HFF-Myc (cell line): ENCODE measurements around the gene KCNQ2.

Experiments
- DNase-seq: peaks from one replicate; pipeline ENCODE4 v3.0.0-alpha.2; 2011; ENCODE audit warnings: low read depth; ENCODE audit errors: extremely low read depth
- H3K4me3 ChIP-seq: replicated peaks from 2 replicates; pipeline ENCODE4 v1.5.1; 2011; ENCODE audit warnings: low read depth, mild to moderate bottlenecking, control low read depth, low read length
- TF ChIP-seq, protein P1 (sequence below): IDR thresholded peaks from 2 replicates; pipeline ENCODE4 v1.5.1; 2012; ENCODE audit warnings: mild to moderate bottlenecking, low read depth, low read length, control low read depth; ENCODE audit errors: missing control alignments

KCNQ2 gene

DNA sequence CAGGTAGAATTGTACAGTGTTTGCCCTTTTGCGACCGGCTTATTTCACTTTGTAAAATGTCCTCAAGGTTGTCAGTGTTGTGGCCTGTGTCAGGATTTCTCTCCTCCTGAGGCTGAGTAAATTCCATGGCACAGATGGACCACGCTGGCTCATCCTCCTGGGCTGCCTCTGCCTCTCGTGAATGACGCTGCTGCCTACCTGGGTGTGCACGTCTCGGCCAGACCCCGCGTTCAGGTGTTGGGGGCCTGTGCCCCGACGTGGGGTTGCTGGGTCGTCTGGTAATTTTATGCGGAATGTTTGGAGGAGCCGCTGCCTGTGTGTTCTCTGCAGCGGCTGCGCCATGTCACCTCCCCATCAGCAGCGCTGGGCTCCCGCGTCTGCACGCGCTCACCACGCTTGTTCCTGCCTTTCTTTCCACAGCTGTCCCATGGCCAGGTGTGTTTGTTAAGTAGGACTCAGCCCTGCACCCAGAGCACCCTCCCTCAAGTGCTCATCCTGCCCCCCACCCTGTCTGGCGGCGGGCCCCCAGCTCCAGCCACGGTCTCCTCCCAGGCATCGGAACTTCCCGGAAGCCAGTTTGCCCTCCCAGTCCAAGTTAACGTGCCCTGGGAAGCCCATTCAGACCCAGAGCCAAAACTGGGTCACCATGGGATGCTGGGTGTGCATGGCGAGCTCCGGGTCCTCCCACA is 75.2 kb downstream of the KCNQ2 start:
- DNase-seq = no peak
- H3K4me3 ChIP-seq = no peak overlapping the region
- TF ChIP-seq, protein P1, sequence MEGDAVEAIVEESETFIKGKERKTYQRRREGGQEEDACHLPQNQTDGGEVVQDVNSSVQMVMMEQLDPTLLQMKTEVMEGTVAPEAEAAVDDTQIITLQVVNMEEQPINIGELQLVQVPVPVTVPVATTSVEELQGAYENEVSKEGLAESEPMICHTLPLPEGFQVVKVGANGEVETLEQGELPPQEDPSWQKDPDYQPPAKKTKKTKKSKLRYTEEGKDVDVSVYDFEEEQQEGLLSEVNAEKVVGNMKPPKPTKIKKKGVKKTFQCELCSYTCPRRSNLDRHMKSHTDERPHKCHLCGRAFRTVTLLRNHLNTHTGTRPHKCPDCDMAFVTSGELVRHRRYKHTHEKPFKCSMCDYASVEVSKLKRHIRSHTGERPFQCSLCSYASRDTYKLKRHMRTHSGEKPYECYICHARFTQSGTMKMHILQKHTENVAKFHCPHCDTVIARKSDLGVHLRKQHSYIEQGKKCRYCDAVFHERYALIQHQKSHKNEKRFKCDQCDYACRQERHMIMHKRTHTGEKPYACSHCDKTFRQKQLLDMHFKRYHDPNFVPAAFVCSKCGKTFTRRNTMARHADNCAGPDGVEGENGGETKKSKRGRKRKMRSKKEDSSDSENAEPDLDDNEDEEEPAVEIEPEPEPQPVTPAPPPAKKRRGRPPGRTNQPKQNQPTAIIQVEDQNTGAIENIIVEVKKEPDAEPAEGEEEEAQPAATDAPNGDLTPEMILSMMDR = no peak

DNA sequence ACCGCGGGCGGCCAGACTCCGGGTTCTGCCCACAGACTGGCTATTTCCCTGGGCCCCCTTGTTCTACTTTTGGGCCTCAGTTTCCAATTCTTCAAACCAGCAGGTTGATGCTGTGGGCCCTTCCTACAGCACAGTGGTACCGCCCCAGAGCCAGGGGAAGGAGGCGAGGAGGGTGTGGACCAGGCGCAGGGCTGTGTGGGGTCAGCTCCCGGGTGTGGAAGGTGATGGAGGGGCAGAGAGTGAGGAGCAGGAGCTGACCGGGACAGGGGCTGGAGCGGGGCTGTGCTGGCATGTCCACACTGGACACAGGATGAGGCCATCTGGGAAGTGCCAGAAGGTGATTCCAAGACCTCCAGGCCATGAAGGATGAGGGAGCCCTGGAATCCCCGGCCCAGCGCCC is 76.2 kb downstream of the KCNQ2 start:
- no peak overlapping the region for H3K4me3 ChIP-seq
- no peak for DNase-seq
- TF ChIP-seq, protein P1 = no peak

DNA sequence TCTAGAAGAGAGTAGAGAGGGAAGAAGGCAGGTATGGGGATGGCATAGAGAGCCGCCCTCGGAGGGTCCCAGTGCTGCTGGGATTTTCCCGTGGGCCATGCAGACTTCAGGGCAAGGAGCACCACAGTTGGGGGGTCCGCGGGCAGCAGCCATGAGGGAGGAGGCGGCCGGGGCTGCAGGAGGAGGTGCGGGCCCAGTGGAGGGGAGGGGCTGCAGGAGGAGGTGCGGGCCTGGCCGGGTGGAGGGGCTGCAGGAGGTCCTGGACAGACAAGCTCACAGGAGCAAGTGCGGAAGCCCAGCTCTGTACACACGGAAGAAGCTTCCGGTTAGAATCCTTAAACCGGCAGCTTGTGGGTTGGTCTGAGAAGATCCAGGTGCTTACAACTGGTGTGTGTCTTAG is 76.7 kb downstream of the KCNQ2 start:
- no peak for DNase-seq
- H3K4me3 ChIP-seq = no peak overlapping the region
- TF ChIP-seq, protein P1 = no peak

DNA sequence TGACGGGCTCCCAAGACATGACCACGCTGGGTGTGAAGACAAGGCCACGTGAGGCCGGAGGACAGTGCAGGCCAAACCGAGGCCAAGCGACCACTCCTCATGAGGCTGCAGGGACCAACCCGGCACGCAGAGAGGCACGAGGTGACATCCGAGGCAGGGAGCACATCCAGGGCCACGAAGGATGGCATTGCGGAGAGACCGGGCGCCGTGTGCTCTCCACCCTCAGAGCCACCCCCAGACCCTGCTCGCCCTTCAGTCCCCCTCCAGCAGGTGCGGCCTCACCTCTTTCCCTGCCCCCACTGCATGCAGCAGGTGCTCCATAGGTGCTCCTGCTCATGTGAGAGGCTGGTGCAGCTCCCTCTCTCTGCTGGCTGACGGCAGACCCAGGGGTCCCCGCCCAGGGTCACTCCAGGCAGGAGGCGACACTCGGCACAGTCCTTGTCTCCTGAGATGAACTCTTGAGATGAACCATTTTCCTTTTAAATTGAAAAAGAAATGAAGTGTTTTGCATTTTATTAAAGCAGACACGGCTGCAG is 77.5 kb downstream of the KCNQ2 start:
- TF ChIP-seq, protein P1 = no peak
- no peak overlapping the region for H3K4me3 ChIP-seq
- DNase-seq = no peak

DNA sequence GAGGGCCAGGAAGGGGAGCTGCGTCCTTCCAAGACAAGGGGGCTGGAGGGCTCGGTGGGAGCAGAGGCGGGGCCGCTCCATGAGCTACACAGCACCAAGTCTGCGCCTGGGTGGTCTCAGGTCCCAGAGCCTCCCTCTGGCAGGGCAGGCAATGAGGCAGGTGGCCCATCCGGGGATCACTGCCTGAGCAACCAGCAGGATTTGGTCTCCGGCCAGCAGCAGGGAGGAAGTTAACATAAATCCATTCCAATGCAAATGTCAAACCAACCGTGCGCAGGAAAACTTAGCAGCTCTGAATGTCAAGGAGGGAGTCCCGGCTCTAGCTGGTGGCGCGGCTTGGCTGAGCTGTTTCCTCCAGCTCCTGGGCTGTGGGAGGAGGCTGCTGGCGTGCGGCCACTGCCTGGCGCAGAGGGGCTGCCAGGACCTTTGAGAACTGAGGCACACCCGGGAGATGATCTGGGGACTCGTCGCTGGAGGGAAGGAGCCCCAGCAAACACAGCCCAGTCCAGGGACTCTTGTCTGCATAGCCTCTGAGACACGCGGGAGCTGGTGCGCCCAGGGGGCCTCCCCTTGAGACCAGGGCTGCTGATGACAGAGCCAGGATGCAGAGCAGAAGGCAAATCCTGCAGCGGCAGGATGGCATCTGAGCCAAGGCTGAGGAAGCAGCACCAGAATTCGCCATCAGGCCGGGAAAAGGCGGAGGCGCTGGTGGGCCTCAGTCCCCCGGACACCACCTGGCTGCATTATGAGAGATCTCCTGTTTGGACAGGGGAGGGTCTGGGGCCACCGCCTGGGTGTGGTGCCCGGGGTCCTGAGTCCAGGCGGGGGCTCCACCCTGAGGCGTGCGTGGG is 78.2 kb downstream of the KCNQ2 start:
- DNase-seq = no peak
- no peak overlapping the region for H3K4me3 ChIP-seq
- TF ChIP-seq, protein P1 = no peak

DNA sequence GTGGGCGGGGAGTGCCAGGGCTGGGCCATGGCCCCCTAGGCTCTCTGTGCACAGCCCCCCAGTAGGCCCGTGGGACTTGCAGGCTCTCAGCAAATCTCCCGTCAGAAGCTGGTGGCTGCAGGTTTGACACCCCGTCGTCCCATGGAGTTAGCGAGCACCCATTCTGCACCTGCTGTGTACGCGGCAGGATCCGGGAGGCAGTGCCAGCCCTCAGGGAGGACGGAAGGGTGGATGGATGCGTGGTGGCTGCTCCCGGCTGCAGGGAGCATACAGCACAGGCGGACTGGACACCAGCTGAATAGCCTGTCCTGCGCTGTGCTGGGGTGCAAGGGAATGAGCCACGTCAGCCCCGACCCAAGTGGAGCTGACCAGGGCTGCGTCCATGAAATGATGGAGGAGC is 78.9 kb downstream of the KCNQ2 start:
- DNase-seq = no peak
- TF ChIP-seq, protein P1 = no peak
- H3K4me3 ChIP-seq = no peak overlapping the region
